GM19395 (cell line): Measurements from ENCODE around the gene CCBE1.

ENCODE experiments used
- ATAC-seq: cut with Tn5 transposase; IDR thresholded peaks from one replicate; pipeline ENCODE4 v1.9.1; 2021; ENCODE audit warnings: mild to moderate bottlenecking, moderate library complexity; ENCODE audit not compliant: unreplicated experiment

Gene CCBE1

DNA sequence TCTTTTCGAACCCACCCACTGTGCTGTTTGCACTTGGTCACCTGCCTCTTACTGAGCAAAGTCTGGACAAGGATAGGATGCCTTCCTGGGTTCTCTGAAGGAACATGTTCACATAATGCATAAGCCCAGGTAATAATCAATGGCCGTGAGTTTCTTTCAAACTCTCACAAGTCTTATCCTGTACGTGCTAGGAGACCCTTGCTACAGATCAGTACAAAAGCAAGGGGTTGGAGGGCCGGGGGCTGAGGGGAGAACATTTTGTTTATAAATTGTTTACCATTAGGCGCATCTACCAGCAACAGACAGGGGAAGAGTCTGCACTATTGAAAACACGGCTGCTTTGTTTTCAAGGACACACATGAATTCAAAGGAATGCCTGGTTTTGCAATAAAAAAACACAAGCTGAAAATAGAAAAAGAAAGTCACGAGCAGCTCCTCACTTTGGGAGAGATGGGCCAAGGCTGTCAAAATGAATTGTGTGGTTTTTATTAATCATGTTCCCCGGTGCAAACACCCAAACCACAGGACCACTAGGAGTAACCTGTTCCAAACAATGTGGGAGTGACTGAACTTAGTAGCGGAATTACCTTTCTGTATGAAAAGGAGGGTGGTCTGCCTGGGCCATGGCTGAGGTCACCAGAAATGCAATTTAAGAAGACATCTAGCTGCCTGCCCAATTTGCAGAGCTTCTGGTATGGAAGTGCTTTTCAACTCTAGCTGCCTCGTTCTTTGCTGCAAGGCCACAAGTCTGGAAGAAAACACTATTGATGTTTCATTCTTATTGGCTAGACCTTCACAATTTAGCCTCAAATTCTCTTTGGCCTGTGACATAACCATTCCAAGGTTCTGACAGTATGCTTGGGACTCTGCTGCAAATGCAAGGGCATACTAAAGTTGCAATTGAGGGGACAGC lies 73.5 kb downstream of the CCBE1 start:
- ATAC-seq, result no peak

DNA sequence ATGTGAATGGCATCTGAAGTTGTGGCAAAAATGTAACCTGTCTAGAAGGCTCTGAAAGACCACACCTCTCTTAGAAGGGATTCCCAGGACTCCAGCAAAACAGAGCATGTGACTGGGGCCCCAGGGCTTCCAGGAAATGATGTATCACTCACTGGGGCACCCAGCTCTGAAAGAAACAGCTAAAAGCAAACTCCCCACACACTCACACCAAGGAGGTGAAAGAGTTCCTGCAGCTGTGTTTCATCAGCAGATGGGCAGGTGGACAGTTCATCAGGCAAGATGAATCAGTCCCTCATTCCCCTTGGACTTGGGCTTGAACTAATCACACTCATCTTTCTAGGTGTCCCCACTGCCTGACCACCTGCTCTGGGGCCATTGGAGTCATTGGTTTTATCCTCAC lies 76.2 kb downstream of the CCBE1 start:
- ATAC-seq, result no peak

DNA sequence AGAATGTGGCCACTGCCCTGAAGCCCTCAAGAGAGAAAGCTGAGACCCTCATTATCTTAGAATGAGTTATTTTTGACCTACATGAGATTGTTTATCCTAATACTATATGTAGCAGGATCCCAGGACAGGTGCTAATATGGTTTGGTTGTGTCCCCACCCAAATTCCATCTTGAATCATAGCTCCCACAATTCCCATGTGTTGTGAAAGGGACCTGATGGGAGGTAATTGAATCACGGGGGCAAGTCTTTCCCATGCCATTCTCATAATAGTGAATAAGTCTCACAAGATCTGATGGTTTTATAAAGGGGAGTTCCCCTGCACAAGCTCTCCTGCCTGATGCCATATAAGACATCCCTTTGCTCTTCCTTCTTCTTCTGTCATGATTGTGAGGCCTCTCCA lies 76.8 kb downstream of the CCBE1 start:
- no peak for ATAC-seq

DNA sequence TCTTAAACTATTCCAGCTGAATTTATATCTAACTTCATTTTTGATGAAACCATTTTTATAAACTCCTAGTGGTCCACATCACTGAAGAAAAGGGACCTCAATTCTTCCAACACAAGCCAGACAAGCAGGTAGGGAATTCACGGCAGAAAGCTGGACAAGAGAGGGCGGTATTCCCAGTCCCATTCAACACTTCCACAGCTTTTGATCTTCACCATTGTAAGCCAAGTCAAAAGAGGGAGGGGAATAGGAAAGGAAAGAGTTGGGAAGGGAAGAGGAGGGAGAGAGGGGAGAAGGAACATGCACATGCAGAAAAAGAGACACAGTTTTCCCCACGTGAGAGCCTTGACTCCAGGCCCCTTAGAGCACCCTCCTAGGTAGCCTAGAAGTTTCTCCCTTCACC lies 77.4 kb downstream of the CCBE1 start:
- ATAC-seq, result no peak

DNA sequence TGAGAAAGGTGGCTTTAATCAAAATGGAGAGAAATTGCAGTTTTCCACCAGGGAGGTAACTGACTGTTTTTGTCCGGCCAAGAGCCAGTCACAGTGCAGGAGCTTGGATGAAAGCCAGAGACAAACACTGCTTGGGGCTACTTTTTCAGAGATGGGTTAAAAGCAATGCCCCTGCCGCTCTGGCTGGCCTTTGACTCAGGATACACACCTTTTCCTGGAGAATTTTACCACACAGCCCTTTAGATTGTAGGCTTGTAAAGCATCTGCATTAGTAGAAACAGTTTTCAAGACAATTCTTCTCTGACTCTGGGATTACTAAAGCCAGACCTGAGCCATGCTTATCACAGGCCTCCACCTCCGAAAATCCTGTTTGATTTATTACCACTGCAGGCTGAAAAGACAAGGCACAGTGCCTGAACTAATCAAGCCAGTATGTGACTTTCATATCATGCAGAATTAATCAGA lies 79.7 kb downstream of the CCBE1 start:
- ATAC-seq, result no peak

DNA sequence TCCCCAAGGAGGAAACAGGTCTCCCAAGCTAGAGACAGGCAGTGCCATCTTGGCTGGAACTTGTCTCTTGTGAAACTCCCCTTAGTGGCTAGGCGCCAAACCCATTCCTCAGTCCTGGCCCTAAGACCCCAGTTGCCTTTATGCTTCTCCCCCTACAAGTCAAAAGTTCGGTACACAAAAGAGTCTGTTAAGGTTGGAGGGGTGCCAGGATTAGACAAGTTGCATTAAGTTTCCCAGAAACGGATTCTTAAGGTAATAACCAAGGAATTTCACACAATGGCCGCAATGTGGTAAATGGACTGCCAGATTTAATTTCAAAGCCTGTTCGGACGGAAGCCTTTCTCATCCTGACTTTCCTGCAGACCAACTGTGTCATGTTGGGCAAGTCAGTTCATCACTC lies 80.7 kb downstream of the CCBE1 start:
- ATAC-seq, result no peak

DNA sequence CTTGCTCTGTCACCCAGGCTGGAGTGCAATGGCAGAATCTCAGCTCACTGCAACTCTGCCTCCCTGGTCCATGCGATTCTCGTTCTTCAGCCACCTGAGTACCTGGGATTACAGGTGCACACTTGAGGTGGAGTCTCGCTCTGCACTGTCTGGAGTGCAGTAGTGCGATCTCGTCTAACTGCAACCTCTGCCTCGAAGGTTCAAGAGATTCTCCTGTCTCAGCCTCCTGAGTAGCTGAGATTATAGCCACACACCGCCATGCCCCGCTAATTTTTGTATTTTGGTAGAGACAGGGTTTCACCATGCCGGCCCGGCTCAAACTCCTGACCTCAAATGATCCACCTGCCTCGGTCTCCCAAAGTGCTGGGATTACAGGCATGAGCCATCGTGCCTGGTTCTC lies 83.3 kb downstream of the CCBE1 start:
- no peak for ATAC-seq

DNA sequence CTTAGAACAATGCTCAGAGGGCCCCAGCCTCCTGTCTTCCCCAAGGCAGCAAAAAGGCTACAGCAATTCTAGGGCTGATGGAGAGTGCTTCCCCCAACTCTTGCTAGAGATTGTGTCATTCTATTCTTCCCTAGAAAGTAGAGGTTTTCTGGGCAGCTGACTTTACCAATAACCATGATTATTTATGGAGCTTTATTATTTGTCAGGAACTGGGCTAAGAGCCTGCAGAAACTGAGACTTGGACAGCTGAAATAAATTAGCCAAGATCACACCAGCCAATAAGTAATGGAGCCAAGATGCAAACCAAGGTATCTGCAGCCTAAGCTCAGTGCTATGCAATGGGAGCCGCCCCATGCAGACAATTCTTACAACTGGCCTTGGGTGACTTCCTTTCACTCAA lies 84.8 kb downstream of the CCBE1 start:
- no peak for ATAC-seq

DNA sequence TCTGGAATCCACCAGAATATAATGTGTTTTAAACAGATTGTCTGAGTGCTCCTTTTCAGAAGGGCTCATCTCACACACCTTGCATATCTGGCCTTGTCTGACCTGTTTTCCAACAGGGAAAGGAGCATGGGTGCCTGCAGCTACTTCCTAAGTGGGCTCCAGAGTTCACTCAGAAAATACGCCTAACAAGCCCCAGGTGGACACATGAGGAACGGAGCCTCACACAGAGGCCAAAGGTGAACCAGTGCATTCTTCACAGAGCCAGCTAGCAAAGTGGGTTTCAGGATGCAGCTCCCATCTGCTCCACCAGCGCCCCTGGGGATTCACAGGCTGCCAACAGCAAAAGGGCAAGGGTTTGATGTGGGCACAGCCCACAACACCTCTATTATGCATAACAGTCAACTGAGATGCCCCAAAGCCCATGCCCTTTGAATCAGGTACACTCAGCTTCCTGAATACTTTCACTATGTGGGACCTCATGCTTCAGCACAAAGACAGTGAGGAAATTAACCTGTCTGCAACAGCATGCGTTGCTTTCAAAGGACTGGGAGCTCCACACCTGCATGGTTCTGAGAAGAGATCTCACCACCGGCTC lies 86.6 kb downstream of the CCBE1 start:
- no peak for ATAC-seq

DNA sequence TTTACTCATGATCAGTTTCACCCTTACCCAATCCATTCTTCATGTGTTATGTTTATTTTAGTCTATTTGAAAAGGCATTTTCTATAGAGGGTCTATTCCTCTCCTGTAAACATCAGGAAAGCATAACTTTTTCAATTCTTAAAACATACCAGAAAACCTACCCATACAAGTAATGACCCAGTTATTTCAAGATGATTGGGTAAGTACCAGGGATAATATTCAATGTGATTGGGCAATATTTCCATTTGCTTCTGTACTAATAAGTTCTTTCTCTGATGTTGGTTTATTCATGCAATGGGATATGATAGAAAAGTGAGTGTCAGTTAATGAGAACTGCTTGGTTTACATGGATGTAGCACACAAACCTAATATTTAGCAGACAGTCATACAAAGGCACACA lies 87.6 kb downstream of the CCBE1 start:
- no peak for ATAC-seq

DNA sequence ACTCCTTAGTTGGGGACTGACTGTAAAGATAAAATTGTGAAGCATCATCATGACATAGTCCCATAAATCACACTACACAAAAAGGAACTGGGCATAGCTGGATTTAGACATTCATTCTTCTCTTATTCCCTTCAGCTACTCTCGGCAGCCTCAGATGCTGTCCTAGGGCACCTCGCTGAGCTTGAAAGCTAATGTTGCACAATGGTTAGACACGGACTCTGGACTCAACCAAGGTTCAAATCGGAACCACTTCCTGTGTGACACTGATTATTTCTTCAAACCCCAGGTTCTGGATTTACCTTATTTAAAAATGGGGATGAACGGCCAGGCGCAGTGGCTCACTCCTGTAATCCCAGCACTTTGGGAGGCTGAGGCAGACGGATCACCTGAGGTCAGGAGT lies 89.8 kb downstream of the CCBE1 start:
- ATAC-seq, result no peak

DNA sequence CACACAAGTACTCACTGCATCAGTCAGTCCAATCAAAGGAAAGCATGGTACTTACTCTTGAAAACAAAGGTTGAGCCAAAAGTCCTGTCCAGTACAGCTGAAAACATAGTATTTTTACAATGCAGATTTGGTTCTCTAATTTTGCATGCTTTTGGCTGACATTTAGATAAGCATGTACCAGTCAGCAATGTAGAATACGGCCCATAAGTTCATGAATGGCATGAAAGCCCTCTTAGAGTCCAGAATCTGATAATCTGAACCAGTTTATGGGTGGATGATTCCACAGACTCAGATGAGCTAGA lies 90.2 kb downstream of the CCBE1 start:
- ATAC-seq, result no peak

DNA sequence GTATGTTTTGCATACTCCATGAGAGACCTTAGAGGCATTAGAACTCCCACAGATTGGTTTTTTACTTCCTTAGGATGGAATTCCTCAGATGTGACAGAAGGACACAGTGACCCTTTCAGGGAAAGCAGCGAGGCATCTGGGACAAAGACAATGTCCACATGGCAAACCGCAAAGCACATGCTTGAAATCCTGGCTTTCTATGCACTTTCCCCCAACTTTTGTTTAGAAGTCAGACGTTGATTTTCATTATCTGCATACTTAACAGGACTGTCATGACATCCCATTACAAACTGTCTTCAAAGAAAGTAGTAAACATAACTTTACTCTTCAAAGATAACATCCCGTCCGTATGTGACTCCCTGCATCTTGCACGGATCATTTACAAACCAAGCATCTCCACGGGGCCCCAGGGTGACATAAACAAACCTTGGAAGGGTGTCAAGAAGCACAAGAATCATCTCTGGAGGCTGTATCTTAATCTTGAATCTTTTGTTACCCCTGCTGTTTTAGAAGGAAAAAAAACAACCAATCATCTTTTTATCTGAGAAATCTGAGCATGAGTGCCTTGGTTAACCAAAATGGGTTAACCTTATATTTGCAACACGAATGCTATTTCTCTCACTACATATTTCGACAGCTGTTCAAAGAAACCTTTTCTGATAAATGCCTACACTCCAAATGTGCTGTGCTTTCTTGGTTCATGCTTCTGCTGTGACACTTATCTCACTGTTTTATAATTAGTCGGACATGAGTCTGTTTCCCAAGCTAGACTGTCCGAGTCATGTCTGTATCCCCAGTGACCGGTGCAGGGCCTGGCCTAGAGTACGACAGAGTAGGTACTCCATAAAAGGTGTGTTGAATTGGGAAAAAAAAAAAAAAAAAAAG lies 90.8 kb downstream of the CCBE1 start:
- ATAC-seq, result no peak

DNA sequence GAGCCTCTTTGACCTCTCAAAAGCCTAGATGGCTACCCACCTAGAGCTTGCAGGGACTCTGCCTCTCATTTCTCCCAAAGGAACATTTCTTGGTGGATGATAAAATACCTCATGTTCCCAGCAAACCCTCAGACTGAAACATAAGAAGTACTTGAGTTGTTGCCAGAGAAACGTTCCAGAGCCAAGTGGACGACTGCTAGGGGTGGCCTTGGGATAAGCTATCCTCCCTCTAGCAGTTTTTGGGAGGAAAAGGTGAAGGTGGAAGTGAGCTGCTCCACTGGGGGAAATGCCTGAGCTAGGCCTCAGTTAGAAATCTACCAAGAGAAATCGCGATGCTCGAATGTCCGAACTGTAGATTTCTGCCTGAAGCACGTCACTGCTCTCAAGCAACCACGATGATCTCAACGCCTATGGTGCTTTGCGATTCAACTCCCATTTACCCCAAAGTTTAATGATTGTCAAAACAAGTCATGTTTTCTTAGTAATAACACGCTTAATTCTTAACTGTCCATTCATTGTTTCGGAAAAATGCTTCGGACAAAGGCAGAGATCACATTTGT lies 91.5 kb downstream of the CCBE1 start:
- no peak for ATAC-seq

DNA sequence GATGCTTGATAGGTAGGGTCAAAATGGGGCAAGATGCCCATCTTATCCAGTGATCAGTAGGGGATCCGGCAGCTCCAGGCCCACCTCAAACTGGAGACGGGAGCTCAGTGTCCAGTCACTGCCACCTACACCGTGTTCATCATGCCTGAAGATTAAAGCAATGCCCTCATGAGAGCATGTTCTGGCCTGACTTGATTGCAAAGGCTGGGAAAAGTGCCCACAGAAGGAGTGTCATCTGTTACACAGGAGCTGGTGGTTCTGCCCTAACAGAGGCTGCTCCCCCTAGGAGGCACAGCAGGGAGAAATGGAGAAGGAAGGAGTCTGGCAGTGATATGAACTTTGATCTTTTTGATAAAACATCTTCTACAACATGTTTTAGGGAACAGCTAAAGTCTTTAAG lies 92.3 kb downstream of the CCBE1 start:
- no peak for ATAC-seq

DNA sequence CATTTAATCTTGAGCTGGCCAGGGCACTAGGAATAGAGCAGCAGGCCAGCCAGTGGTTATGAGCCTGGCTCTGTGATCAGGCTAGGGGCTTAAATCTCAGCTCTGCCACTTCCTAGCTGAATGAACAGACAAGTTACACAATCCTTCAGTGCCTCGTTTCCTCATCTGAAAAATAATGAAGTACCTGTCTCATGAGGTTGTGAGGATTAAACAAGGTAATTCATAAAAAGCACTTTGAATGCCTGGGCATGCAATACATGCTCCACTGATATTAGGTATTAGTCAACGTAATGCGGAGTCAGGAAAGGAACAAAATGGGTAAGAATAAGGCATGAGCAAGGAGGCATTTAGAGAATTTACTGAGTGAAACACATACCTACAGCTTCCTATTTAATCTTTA lies 100.2 kb downstream of the CCBE1 start:
- ATAC-seq, result no peak

DNA sequence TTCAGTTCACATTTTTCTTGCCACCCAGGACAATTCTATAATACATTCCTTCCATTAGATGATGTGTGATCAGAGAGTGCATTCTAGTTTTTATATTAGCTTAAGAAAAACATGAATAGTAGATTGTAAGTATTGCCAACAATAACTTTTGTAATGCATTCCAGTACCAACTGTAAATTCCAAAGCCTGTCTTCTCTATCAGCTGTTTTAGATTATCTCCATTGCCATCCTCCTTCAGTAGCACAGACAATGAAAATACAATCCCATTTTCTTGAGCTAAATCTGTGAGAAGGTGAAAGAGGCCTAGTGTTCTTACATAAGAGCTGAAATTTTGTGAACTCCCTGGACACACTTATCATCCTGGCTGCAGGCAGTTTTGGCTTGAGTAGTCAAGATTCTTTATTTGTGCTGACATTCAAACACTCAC lies 103.9 kb downstream of the CCBE1 start:
- no peak for ATAC-seq

DNA sequence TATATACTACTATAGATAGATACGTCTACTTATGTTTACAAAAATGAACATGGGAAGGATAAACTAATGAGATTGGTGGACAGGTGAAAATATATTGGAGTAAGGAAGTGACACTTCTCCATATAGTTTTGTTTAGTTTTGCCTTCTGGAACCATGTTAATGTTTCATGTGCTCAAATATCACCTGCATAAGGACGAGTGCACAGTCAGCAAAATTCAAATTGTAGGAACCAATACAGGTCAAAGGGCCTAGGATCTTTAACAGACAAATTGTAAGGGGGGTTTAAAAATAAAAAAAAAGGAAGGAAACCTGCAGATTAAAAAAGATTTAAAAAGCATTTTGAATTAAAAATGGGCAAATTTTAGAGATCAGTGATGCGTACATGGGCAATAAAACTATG lies 104.6 kb downstream of the CCBE1 start:
- no peak for ATAC-seq

DNA sequence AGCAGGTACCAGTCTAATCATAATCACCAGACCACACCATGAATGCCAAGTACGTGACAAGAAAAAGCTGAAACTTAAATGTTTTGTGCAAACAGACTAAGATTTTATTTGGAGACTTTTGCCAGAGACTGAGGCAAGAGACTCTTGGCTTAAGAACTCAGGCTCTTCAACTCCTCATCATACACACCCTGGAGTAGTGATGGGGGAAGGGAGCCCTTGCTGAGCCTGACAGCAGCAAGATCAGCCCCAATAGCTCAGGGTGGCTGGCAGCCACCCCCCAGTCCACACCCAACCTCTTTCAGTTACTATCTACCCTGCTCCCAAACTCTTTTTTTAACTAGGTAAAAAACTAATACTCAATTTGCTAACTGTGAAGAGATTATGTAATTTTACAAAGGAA lies 114.8 kb downstream of the CCBE1 start:
- no peak for ATAC-seq

DNA sequence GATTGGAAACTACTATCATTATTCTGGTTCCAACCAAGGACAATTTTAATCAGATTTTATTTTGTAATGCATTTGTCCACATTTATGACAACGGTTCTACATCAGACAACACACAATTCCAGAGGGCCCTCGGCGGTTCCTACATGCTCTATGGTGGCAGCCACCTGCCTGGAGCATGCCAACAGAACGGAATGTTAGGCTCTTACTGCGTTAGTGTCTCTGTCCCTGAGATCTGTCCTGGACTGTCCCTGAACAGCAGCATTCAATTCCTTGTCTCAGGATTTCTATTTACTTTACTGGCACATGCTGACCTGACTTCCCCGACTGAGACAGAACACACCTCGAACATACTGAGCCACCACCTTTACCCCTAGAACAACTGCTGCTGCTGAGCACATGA lies 117.7 kb downstream of the CCBE1 start:
- ATAC-seq, result no peak

DNA sequence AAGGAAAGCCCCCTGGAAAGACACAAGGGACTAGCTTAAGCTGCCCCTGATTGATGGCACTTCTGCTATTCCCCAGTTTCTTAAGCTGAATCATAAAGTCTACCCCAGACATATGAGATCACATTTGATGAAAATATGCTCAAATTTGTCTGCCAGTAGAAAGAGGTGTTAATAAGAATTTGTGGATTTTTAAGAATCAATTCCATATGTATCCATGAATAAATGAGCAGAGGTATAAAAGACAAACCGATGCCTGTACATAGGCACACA lies 119.9 kb downstream of the CCBE1 start:
- ATAC-seq, result no peak
